HepG2 (cell line): ENCODE data around the gene AP3D1. TPM values are rescaled to one million over a fixed set of nuclear protein-coding genes. Genes with fewer than 3 reads are reported as not detected.

ENCODE experiments used
- ATAC-seq: fragments of 200-7000 bp; cut with Tn5 transposase; 3 replicates; pipeline ENCODE4 v1.9.1; 2020; ENCODE audit warnings: mild to moderate bottlenecking, moderate library complexity
- BruUV-seq: library from RNA; stranded (reverse); fragments of 400-500 nt; replicated peaks from 2 replicates; lab custom pipeline; 2021; lab: Mats Ljungman, UMichigan
- CTCF ChIA-PET: fragments of 300-600 bp; formaldehyde crosslinking; extraction: SDS; loops from one replicate; lab custom pipeline; 2021; ENCODE audit warnings: low total read pairs, inconsistent platforms, low intra/inter-chr PET ratio; lab: Yijun Ruan, JAX
- POLR2A ChIA-PET: fragments of 350-600 bp; sonication (Branson Sonifier 250); formaldehyde crosslinking; loops from one replicate; lab custom pipeline; 2020; ENCODE audit warnings: antibody characterized with exemption, inconsistent platforms; lab: Yijun Ruan, JAX
- DNase-seq: peaks from one replicate; pipeline ENCODE4 v3.0.0-alpha.2; 2015; ENCODE audit warnings: low spot score
- FAIRE-seq: peaks from 3 replicates; lab custom pipeline; 2011; peaks lifted over from hg19 to GRCh38; lab: Jason Lieb, UNC
- H2AFZ ChIP-seq: one replicate; pipeline ENCODE4 v1.6.1; 2011; ENCODE audit warnings: low read length, inconsistent platforms
- H3K27ac ChIP-seq: fragments of 300-600 bp; 3 replicates; pipeline ENCODE4 v1.8.0; 2011; ENCODE audit warnings: mixed run types, mild to moderate bottlenecking, mixed read lengths, low read length, inconsistent platforms; ENCODE audit not compliant: insufficient read depth; ENCODE audit errors: extremely low read length
- H3K27me3 ChIP-seq, 2 experiments: fragments of 200-600 bp in 1 of 2; 2 replicates in 1 of 2; 3 replicates in 1 of 2; pipeline versions ENCODE4 v1.6.0 to v1.8.0; 2011; ENCODE audit warnings: low read length in 2 of 2, mild to moderate bottlenecking in 2 of 2, moderate library complexity in 2 of 2, inconsistent platforms in 1 of 2; ENCODE audit not compliant: insufficient read depth in 2 of 2, control insufficient read depth in 1 of 2
- H3K36me3 ChIP-seq, 2 experiments: fragments of 200-600 bp in 1 of 2; replicated peaks in 1 of 2; 2 replicates in 1 of 2; 3 replicates in 1 of 2; pipeline versions ENCODE4 v1.5.1 to v1.8.0; 2011; ENCODE audit warnings: low read length in 2 of 2, inconsistent platforms in 1 of 2; ENCODE audit not compliant: insufficient read depth in 2 of 2, control insufficient read depth in 1 of 2
- H3K4me1 ChIP-seq: 2 replicates; pipeline ENCODE4 v1.5.1; 2012; ENCODE audit warnings: low read length, inconsistent platforms; ENCODE audit not compliant: insufficient read depth
- H3K4me2 ChIP-seq: 2 replicates; pipeline ENCODE4 v1.6.0; 2011; ENCODE audit warnings: low read depth, low read length, inconsistent platforms
- H3K4me3 ChIP-seq, 3 experiments: fragments of 200-600 bp in 1 of 3; sonication (generic), shearing (Covaris generic) in 1 of 3; replicated peaks in 1 of 3; 2 replicates each; pipeline ENCODE4 v1.5.1; 2011 to 2016; ENCODE audit warnings: low read length in 3 of 3, inconsistent platforms in 2 of 3, low read depth in 2 of 3, mild to moderate bottlenecking in 2 of 3, control low read depth in 1 of 3, mixed read lengths in 1 of 3; ENCODE audit not compliant: insufficient read depth in 1 of 3
- H3K79me2 ChIP-seq: one replicate; pipeline ENCODE4 v1.6.1; 2011; ENCODE audit warnings: low read length, inconsistent platforms; ENCODE audit not compliant: insufficient read depth
- H3K9ac ChIP-seq: 2 replicates; pipeline ENCODE4 v1.6.0; 2011; ENCODE audit warnings: mild to moderate bottlenecking, low read depth, low read length, inconsistent platforms; ENCODE audit not compliant: insufficient read depth
- H3K9me3 ChIP-seq: 2 replicates; pipeline ENCODE4 v1.5.1; 2012; ENCODE audit warnings: mild to moderate bottlenecking, low read length
- H4K20me1 ChIP-seq: 2 replicates; pipeline ENCODE4 v1.6.0; 2011; ENCODE audit warnings: inconsistent platforms, mild to moderate bottlenecking, low read length, moderate library complexity; ENCODE audit not compliant: insufficient read depth
- AGO2 ChIP-seq: fragments of 200-400 bp; formaldehyde crosslinking; optimal IDR thresholded peaks from 2 replicates; pipeline ENCODE3; 2017; ENCODE audit warnings: mild to moderate bottlenecking, low read depth, low read length, moderate library complexity
- GLI4 ChIP-seq: sonication (generic); formaldehyde crosslinking; IDR thresholded peaks from 2 replicates; pipeline ENCODE4 v1.5.1; 2020; ENCODE audit warnings: missing genetic modification reagents, mild to moderate bottlenecking, moderate library complexity, borderline replicate concordance
- PRPF4 ChIP-seq: fragments of 200-400 bp; formaldehyde crosslinking; IDR thresholded peaks from 2 replicates; pipeline ENCODE4 v1.6.1; 2016; ENCODE audit warnings: low read length, low read depth; ENCODE audit not compliant: poor library complexity, severe bottlenecking
- ZNF674 ChIP-seq: sonication (generic); formaldehyde crosslinking; IDR thresholded peaks from 2 replicates; pipeline ENCODE4 v1.5.0; 2020; ENCODE audit warnings: low read depth, mild to moderate bottlenecking, missing genetic modification reagents
- WGBS: methylation state at CpG from one replicate; pipeline ENCODE4 v1.1.6; 2017; ENCODE audit warnings: low lambda C conversion rate; 5-methylcytosine and 5-hydroxymethylcytosine counted together
- in situ Hi-C: cut with HindIII; loops from 2 replicates; pipeline ENCODE4 v1.10.0; 2017; ENCODE audit warnings: low pct_unique_long_range_greater_than_20kb; ENCODE audit not compliant: extremely low pct_ligation_motif_present
- intact Hi-C: fragments of 100-400 bp; cut with micrococcal nuclease; formaldehyde crosslinking; loops from one replicate; pipeline ENCODE4 v1.10.0; 2022; ENCODE audit not compliant: unreplicated experiment
- polyA plus RNA-seq, 8 experiments: library from polyadenylated mRNA; depleted of rRNA in 3 of 8; stranded (reverse) in 7 of 8; unstranded in 1 of 8; fragments of >200 nt; fragmentation: Illumina TruSeq in 4 of 8; extraction: Trizol in 4 of 8; gene quantifications; 2 replicates each; pipeline versions ENCODE4 v1.2.1 to v1.2.3, GENCODE V29; 2011 to 2016; ENCODE audit warnings: low read depth in 4 of 8, missing spikeins in 1 of 8, mixed read lengths in 1 of 8; ENCODE audit not compliant: insufficient read depth in 1 of 8
- total RNA-seq, 5 experiments: library from RNA; depleted of rRNA; stranded (reverse); fragments of >200 nt; fragmentation: Illumina TruSeq; extraction: Trizol; gene quantifications; 2 replicates each; pipeline ENCODE4 v1.2.3, GENCODE V29; 2016; ENCODE audit warnings: low read depth in 1 of 5

The AP3D1 gene
- total and polyA plus RNA-seq, 2 of the 13 experiments (the other 11 are each of a cell fraction or from before 2014, with no cell fraction given) = 68.0 to 82.6 TPM

DNA sequence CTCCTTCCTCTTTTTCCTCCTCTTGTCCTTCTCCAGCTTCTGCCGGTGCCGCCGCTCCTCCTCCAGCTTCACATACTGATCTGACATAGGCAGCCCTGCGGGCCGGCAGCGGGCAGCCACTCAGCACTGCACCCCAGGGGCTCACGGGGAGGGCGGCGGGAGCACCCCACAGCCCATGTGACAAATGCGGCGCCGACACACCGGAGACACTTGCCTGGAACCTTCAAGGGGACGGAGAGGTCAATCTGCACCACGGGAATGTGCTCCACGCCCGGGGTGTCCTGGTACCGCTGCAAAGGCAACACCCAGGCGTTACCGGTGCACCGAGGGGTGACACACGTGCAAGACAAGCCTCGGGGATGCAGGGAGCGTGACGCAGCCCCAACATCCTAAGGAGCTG lies 36.0 kb downstream of the AP3D1 start:
- H3K27me3 ChIP-seq = no peaks in the 10 kb centered on the region
- DNase-seq (no peak), FAIRE-seq (no peak), ATAC-seq (no peak)
- H3K27ac ChIP-seq = no peak overlapping the region
- BruUV-seq = no TSS peak
- peaks cover 59 to 92% of the 10 kb centered on the region in 2 experiments for H3K36me3 ChIP-seq
- intact Hi-C loops = no loop called here
- no peak overlapping the region for H3K4me3 ChIP-seq
- no peaks in the 10 kb centered on the region for H3K79me2 ChIP-seq
- TF ChIP-seq GLI4 (no peak), AGO2 (peak; percentile 30)
- POLR2A ChIA-PET = interaction anchor here (0.6 kb wide), 1 partner anchor 31 kb away, joined by 4 read pairs; no protein-coding TSS in a partner anchor
- CTCF ChIA-PET = no interaction called here
- no peak overlapping the region for H2AFZ ChIP-seq
- WGBS = 95% methylated on average over 18 of the region's 25 CpGs
- H3K4me1 ChIP-seq = no peaks in the 10 kb centered on the region
- no peak overlapping the region for H3K9ac ChIP-seq
- 0 out of 2 replicates have a peak, but pooled peaks cover 2% of the 10 kb centered on the region for H4K20me1 ChIP-seq
- H3K9me3 ChIP-seq = no peaks in the 10 kb centered on the region
- in situ Hi-C loops = no loop called here
- H3K4me2 ChIP-seq = no peak overlapping the region

DNA sequence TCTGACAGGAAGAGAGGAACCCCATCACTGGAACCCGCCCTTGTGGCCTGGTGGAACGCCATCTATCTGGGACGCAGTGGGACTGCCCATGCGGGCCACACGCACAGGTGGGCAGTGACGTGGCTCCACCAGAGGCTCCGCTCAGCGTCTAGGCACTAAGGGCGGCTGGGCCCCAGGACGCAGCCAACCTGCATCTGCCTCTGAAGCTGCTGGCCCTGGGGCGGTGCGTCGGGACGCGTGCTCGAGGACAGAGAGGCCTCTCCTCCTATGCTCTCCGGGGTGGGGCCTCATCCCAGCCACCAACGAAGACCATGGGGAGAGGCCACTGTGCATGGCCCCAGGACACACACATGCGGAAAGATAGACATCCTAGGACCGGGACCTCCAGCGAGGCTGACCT lies 36.5 kb downstream of the AP3D1 start:
- ChIA-PET POLR2A (interaction anchor here (0.6 kb wide), 1 partner anchor 32 kb away, joined by 4 read pairs; no protein-coding TSS in a partner anchor), CTCF (no interaction called here)
- no TSS peak for BruUV-seq
- intact Hi-C loops (no loop called here), in situ Hi-C loops (no loop called here)
- H3K4me1 ChIP-seq = no peaks in the 10 kb centered on the region
- H3K27ac ChIP-seq = no peak overlapping the region
- no peak overlapping the region for H3K9ac ChIP-seq
- no peak for DNase-seq
- WGBS = 93% methylated on average over 7 of the region's 21 CpGs
- no peak for ATAC-seq
- no peak for TF ChIP-seq PRPF4
- TF ChIP-seq ZNF674 (CRISPR knock-in tag) = no peak
- TF ChIP-seq AGO2 = peak; percentile 33
- H3K4me3 ChIP-seq = no peak overlapping the region
- 0 out of 2 replicates have a peak, but pooled peaks cover 2% of the 10 kb centered on the region for H4K20me1 ChIP-seq
- H3K4me2 ChIP-seq = no peak overlapping the region
- peaks cover 60 to 92% of the 10 kb centered on the region in 2 experiments for H3K36me3 ChIP-seq
- H3K79me2 ChIP-seq = no peaks in the 10 kb centered on the region
- no peaks in the 10 kb centered on the region for H3K9me3 ChIP-seq
- no peak for FAIRE-seq
- no peak overlapping the region for H2AFZ ChIP-seq
- no peaks in the 10 kb centered on the region for H3K27me3 ChIP-seq
